CD4-positive, alpha-beta T cell (primary cell): ENCODE measurements around the gene CWC27. TPM values are rescaled to one million over a fixed set of nuclear protein-coding genes. Genes with fewer than 3 reads are reported as not detected.

Experiments
- ATAC-seq: fragments of 200-7000 bp; cut with Tn5 transposase; one replicate; pipeline ENCODE4 v1.10.0; 2022; ENCODE audit warnings: mild to moderate bottlenecking; ENCODE audit not compliant: poor library complexity
- CTCF ChIA-PET: fragments of 350-600 bp; sonication (Branson Sonifier 250); formaldehyde crosslinking; loops from one replicate; lab custom pipeline; 2021; ENCODE audit warnings: antibody characterized with exemption, inconsistent platforms; lab: Charles Lee
- POLR2A ChIA-PET: fragments of 350-600 bp; sonication (Branson Sonifier 250); formaldehyde crosslinking; loops from one replicate; lab custom pipeline; 2021; ENCODE audit warnings: antibody characterized with exemption, inconsistent platforms; lab: Charles Lee
- DNase-seq, 14 experiments: peaks; one replicate each; pipeline ENCODE4 v3.0.0-alpha.2; 2013 to 2020; ENCODE audit warnings: mixed read lengths in 2 of 14
- H3K27ac ChIP-seq, 2 donors: one replicate each; pipeline versions ENCODE4 v1.5.1 to v1.7.0; 2013; ENCODE audit warnings: low read length in 2 of 2, low read depth in 1 of 2, mild to moderate bottlenecking in 1 of 2
- H3K27me3 ChIP-seq, 2 experiments: 1 replicate in 1 of 2; 2 replicates in 1 of 2; pipeline versions ENCODE4 v1.6.1 to v1.7.0; 2013; ENCODE audit warnings: low read length in 2 of 2, control low read depth in 1 of 2, mild to moderate bottlenecking in 1 of 2, moderate library complexity in 1 of 2; ENCODE audit not compliant: insufficient read depth in 2 of 2, control insufficient read depth in 1 of 2
- H3K36me3 ChIP-seq: one replicate; pipeline ENCODE4 v1.6.1; 2013; ENCODE audit warnings: low read length, control low read depth; ENCODE audit not compliant: insufficient read depth
- H3K4me1 ChIP-seq: one replicate; pipeline ENCODE4 v1.6.1; 2013; ENCODE audit warnings: low read length, control low read depth; ENCODE audit not compliant: insufficient read depth
- H3K4me3 ChIP-seq: one replicate; pipeline ENCODE4 v1.5.1; 2013; ENCODE audit warnings: mild to moderate bottlenecking, low read length, moderate library complexity
- H3K9me3 ChIP-seq, 2 experiments: 1 replicate in 1 of 2; 2 replicates in 1 of 2; pipeline versions ENCODE4 v1.6.1 to v1.7.0; 2013; ENCODE audit warnings: low read length in 2 of 2, mild to moderate bottlenecking in 2 of 2, control low read depth in 1 of 2, moderate library complexity in 1 of 2; ENCODE audit not compliant: control insufficient read depth in 1 of 2, insufficient read depth in 1 of 2
- H3K27ac Mint-ChIP-seq: one replicate; pipeline ENCODE4 v1.8.0; 2020; ENCODE audit warnings: mixed read lengths
- H3K27me3 Mint-ChIP-seq: one replicate; pipeline ENCODE4 v1.8.0; 2021; ENCODE audit warnings: mixed read lengths
- H3K36me3 Mint-ChIP-seq: one replicate; pipeline ENCODE4 v1.8.0; 2021; ENCODE audit warnings: low read depth, mixed read lengths
- H3K4me1 Mint-ChIP-seq: one replicate; pipeline ENCODE4 v1.8.0; 2021; ENCODE audit warnings: low read depth, mixed read lengths
- H3K4me3 Mint-ChIP-seq: one replicate; pipeline ENCODE4 v1.8.0; 2020; ENCODE audit warnings: mild to moderate bottlenecking, mixed read lengths
- H3K9me3 Mint-ChIP-seq: one replicate; pipeline ENCODE4 v1.8.0; 2020; ENCODE audit warnings: mixed read lengths
- intact Hi-C, 2 experiments: fragments of 100-400 bp; cut with DNase I in 1 of 2; cut with micrococcal nuclease in 1 of 2; formaldehyde crosslinking; loops; one replicate each; pipeline versions ENCODE4 v1.15.1 to v1.9.0; 2023 to 2025; cut with DNase I, micrococcal nuclease
- total RNA-seq, 174 experiments: library from RNA in 2 of 174; stranded (reverse) in 2 of 174; gene quantifications; one replicate each; pipeline ENCODE4 v1.2.3 and lab custom pipeline; 2021 to 2026
- TF ChIP-seq, protein P1 (sequence below): fragments of 200-600 bp; IDR thresholded peaks from one replicate; pipeline ENCODE4 v1.8.0; 2022; ENCODE audit warnings: antibody characterized with exemption, mild to moderate bottlenecking

Gene CWC27
- total RNA-seq, 2 experiments from 2014 or later = 14.2 to 14.5 TPM

DNA sequence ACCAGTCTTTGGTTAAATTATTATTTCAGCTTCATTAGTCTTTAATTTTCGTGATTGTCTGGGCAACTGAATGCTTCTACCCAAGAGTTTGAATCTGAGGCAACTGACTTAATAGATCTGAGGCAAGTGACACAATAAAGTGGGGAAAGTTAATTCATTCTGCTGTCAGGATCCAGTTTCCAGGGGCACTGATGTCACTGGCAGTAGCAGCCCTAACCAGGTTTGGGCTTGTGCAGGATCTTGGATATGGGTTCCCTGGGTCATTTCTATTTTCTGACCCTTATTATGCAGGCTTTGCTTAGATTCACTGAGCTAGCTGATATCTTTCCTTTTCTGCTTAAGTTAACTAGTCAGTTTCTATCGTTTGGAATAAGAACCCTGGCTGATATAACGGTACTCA lies 9.8 kb upstream of the CWC27 start:
- intact Hi-C loops = no loop called here
- no peak for DNase-seq
- H3K36me3 ChIP-seq = peaks cover 19% of the 10 kb centered on the region
- TF ChIP-seq, protein P1, sequence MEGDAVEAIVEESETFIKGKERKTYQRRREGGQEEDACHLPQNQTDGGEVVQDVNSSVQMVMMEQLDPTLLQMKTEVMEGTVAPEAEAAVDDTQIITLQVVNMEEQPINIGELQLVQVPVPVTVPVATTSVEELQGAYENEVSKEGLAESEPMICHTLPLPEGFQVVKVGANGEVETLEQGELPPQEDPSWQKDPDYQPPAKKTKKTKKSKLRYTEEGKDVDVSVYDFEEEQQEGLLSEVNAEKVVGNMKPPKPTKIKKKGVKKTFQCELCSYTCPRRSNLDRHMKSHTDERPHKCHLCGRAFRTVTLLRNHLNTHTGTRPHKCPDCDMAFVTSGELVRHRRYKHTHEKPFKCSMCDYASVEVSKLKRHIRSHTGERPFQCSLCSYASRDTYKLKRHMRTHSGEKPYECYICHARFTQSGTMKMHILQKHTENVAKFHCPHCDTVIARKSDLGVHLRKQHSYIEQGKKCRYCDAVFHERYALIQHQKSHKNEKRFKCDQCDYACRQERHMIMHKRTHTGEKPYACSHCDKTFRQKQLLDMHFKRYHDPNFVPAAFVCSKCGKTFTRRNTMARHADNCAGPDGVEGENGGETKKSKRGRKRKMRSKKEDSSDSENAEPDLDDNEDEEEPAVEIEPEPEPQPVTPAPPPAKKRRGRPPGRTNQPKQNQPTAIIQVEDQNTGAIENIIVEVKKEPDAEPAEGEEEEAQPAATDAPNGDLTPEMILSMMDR = no peak
- no peaks in the 10 kb centered on the region for H3K9me3 ChIP-seq
- ATAC-seq = no peak
- no peaks in the 10 kb centered on the region for H3K27me3 ChIP-seq
- no peaks in the 10 kb centered on the region for H3K9me3 Mint-ChIP-seq
- H3K4me3 ChIP-seq = no peak overlapping the region
- POLR2A ChIA-PET = interaction anchor here (1.3 kb wide), 1 partner anchor 9 kb away, joined by 4 read pairs; the partner anchor contains the start of genes CWC27 and SREK1IP1
- H3K27ac Mint-ChIP-seq = no peak overlapping the region
- H3K27me3 Mint-ChIP-seq = no peaks in the 10 kb centered on the region
- no peak overlapping the region for H3K4me3 Mint-ChIP-seq
- H3K27ac ChIP-seq = no peak overlapping the region
- H3K4me1 Mint-ChIP-seq = peaks cover 44% of the 10 kb centered on the region
- peaks cover 61% of the 10 kb centered on the region for H3K36me3 Mint-ChIP-seq
- CTCF ChIA-PET = interaction anchor here (0.9 kb wide), 1 partner anchor 9 kb away, joined by 4 read pairs; the partner anchor contains the start of genes CWC27 and SREK1IP1
- H3K4me1 ChIP-seq = no peaks in the 10 kb centered on the region

GRCh38 chr5:64759960-64760660 lies 8.6 kb upstream of the CWC27 start:
- CTCF ChIA-PET = no interaction called here
- Mint-ChIP-seq H3K36me3 (peaks cover 61% of the 10 kb centered on the region), H3K4me1 (peaks cover 55% of the 10 kb centered on the region), H3K4me3 (no peak overlapping the region), H3K27me3 (no peaks in the 10 kb centered on the region), H3K9me3 (no peaks in the 10 kb centered on the region), H3K27ac (no peak overlapping the region)
- DNase-seq (no peak), ATAC-seq (no peak)
- H3K27me3 ChIP-seq = no peaks in the 10 kb centered on the region
- TF ChIP-seq, protein P1 = no peak
- intact Hi-C loops = no loop called here
- H3K9me3 ChIP-seq = no peaks in the 10 kb centered on the region
- peaks cover 22% of the 10 kb centered on the region for H3K36me3 ChIP-seq
- H3K4me1 ChIP-seq = no peaks in the 10 kb centered on the region
- H3K4me3 ChIP-seq = no peak overlapping the region
- no peak overlapping the region for H3K27ac ChIP-seq
- POLR2A ChIA-PET = interaction anchor here (1.2 kb wide), 1 partner anchor 8 kb away, joined by 3 read pairs; the partner anchor contains the start of genes CWC27 and SREK1IP1

- intact Hi-C loops = no loop called here
- H3K9me3 ChIP-seq = no peaks in the 10 kb centered on the region
- POLR2A ChIA-PET = no interaction called here
- H3K9me3 Mint-ChIP-seq = no peaks in the 10 kb centered on the region
- CTCF ChIA-PET = no interaction called here
- TF ChIP-seq, protein P1 = no peak
- peaks cover 74% of the 10 kb centered on the region for H3K4me1 Mint-ChIP-seq
- H3K4me3 Mint-ChIP-seq = peak overlapping the region; percentile 43
- no peak overlapping the region for H3K27ac ChIP-seq
- peaks cover 61% of the 10 kb centered on the region for H3K36me3 Mint-ChIP-seq
- no peaks in the 10 kb centered on the region for H3K27me3 ChIP-seq
- ATAC-seq (no peak), DNase-seq (no peak)
- H3K4me1 ChIP-seq = peaks cover 21% of the 10 kb centered on the region
- no peak overlapping the region for H3K27ac Mint-ChIP-seq
- no peak overlapping the region for H3K4me3 ChIP-seq
- no peaks in the 10 kb centered on the region for H3K27me3 Mint-ChIP-seq
- H3K36me3 ChIP-seq = peaks cover 22% of the 10 kb centered on the region
Observed at GRCh38 chr5:64763948-64764503, 4.7 kb upstream of the CWC27 start.
